GM23248 (cell line): ENCODE measurements around the gene CPNE7.

Experiments used
- EZH2 ChIP-seq: fragments of 200-600 bp; sonication (generic); IDR thresholded peaks from 2 replicates; pipeline ENCODE4 v1.6.1; 2018; ENCODE audit warnings: antibody characterized with exemption, mild to moderate bottlenecking; ENCODE audit not compliant: insufficient read depth, poor library complexity, severe bottlenecking
- EZH2phosphoT487 ChIP-seq: fragments of 200-600 bp; sonication (generic); IDR thresholded peaks from 2 replicates; pipeline ENCODE4 v1.6.1; 2018; ENCODE audit warnings: antibody characterized with exemption, moderate library complexity, mild to moderate bottlenecking, low read depth; ENCODE audit not compliant: insufficient read depth

DNA sequence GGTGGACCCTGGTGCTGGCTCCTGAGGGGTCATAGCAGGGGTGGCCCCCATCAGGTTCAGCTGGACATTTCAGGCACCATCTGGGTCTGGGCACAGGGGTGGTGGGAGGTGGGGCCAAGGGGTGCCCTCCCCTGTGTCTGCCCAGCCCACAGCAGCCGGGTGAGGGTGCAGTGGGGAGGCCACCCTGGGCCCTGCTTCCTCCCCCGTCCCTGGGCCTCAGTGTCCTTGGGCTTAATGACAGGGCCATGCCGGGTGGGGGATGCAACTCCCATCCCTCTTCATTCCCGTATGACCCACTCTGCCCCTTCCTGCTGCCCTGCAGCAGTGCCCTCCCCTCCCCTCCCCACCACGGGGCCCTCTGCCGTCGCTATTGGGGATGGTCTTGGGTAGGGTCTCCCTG, 10.7 kb downstream of the CPNE7 start:
- TF ChIP-seq EZH2 (no peak), EZH2phosphoT487 (no peak)
